Calu3 (cell line): ENCODE data around the gene SCN2A. TPM values are rescaled to one million over a fixed set of nuclear protein-coding genes. Genes with fewer than 3 reads are reported as not detected.

Experiments used
- BruUV-seq: library from RNA; stranded (reverse); fragments of 400-500 nt; replicated peaks from 2 replicates; lab custom pipeline; 2021; lab: Mats Ljungman, UMichigan
- CTCF ChIA-PET: fragments of 300-600 bp; sonication (Branson Sonifier 250); formaldehyde crosslinking; loops from one replicate; lab custom pipeline; 2022; ENCODE audit warnings: antibody characterized with exemption; lab: Charles Lee
- DNase-seq: peaks from one replicate; pipeline ENCODE4 v3.0.0; 2022
- H3K27ac Mint-ChIP-seq: one replicate; pipeline ENCODE4 v1.8.0; 2022; ENCODE audit warnings: mixed read lengths; ENCODE audit not compliant: unreplicated experiment
- H3K27me3 Mint-ChIP-seq: one replicate; pipeline ENCODE4 v1.8.0; 2022; ENCODE audit warnings: mixed read lengths; ENCODE audit not compliant: unreplicated experiment
- H3K36me3 Mint-ChIP-seq: one replicate; pipeline ENCODE4 v1.8.0; 2022; ENCODE audit warnings: mild to moderate bottlenecking, moderate library complexity, mixed read lengths; ENCODE audit not compliant: insufficient read depth, unreplicated experiment
- H3K4me1 Mint-ChIP-seq: one replicate; pipeline ENCODE4 v1.8.0; 2022; ENCODE audit warnings: mild to moderate bottlenecking, low read depth, mixed read lengths; ENCODE audit not compliant: unreplicated experiment
- H3K4me3 Mint-ChIP-seq: one replicate; pipeline ENCODE4 v1.8.0; 2022; ENCODE audit warnings: mild to moderate bottlenecking, low read depth, moderate library complexity, mixed read lengths; ENCODE audit not compliant: unreplicated experiment
- H3K9me3 Mint-ChIP-seq: one replicate; pipeline ENCODE4 v1.8.0; 2022; ENCODE audit warnings: low read depth, mixed read lengths; ENCODE audit not compliant: unreplicated experiment
- CTCF ChIP-seq: fragments of 200-600 bp; IDR thresholded peaks from one replicate; pipeline ENCODE4 v1.8.0; 2022; ENCODE audit warnings: antibody characterized with exemption; ENCODE audit not compliant: unreplicated experiment
- intact Hi-C: fragments of 100-400 bp; cut with micrococcal nuclease; formaldehyde crosslinking; loops from one replicate; pipeline ENCODE4 v1.10.0; 2022; ENCODE audit not compliant: unreplicated experiment
- total RNA-seq: library from RNA; stranded (reverse); gene quantifications from 2 replicates; pipeline ENCODE4 v1.2.3, GENCODE V29; 2022

The SCN2A gene
- total RNA-seq, 1 experiment from 2014 or later, result 0.19 TPM

DNA sequence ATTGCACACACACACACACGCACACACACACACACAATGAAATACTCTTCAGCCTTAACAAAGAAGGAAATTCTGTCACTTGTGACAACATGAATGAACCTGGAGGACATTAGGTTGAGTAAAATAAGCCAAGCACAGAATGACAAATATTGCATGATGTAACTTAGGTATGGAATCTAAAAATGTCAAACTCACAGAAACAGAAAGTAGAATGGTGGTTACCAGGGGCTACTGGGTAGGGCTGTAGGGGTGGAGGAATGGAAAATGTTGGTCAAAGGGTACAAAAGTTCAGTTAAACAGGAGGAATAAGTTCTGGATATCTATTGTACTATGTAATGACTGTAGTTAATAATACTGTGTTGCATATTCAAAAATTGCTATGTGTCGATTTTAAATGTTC, 29.5 kb downstream of the SCN2A start:
- DNase-seq, result peak; percentile 20
- H3K27ac Mint-ChIP-seq, result peak overlapping the region; percentile 14
- H3K9me3 Mint-ChIP-seq, result no peaks in the 10 kb centered on the region
- no peaks in the 10 kb centered on the region for H3K27me3 Mint-ChIP-seq
- TF ChIP-seq CTCF, result no peak
- CTCF ChIA-PET, result no interaction called here
- H3K4me1 Mint-ChIP-seq, result peaks cover 7% of the 10 kb centered on the region
- no peak overlapping the region for H3K4me3 Mint-ChIP-seq
- intact Hi-C loops, result no loop called here
- no TSS peak for BruUV-seq
- H3K36me3 Mint-ChIP-seq, result no peaks in the 10 kb centered on the region

- no peaks in the 10 kb centered on the region for H3K9me3 Mint-ChIP-seq
- no TSS peak for BruUV-seq
- CTCF ChIA-PET, result no interaction called here
- no peak overlapping the region for H3K27ac Mint-ChIP-seq
- no peak for TF ChIP-seq CTCF
- no peak for DNase-seq
- H3K27me3 Mint-ChIP-seq, result no peaks in the 10 kb centered on the region
- peaks cover 7% of the 10 kb centered on the region for H3K4me1 Mint-ChIP-seq
- intact Hi-C loops, result no loop called here
- H3K4me3 Mint-ChIP-seq, result no peak overlapping the region
- H3K36me3 Mint-ChIP-seq, result no peaks in the 10 kb centered on the region
These were observed 34.0 kb downstream of the SCN2A start for GRCh38 chr2:165273176-165273575.

DNA sequence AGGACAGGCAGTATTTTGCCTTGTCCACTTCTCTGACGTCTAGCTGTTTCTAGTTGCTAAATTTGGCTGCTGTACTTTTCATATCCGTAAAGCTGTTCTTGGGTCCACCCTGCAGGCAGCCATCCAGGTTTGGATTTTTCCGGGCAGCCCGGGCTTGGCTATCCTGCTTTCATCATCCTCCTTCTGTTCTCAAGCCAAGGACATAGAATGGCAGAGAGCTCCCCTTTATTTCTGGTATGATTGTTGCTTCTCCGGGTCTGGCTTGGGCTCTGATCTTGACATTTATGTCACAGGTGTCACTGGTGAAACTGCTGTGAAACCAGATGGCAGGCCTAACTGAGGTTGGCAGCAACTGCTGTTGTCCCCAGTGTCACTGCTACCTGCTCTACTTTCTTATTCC, 35.5 kb downstream of the SCN2A start:
- Mint-ChIP-seq H3K9me3 (no peaks in the 10 kb centered on the region), H3K27ac (no peak overlapping the region), H3K4me3 (no peak overlapping the region), H3K36me3 (no peaks in the 10 kb centered on the region), H3K27me3 (no peaks in the 10 kb centered on the region), H3K4me1 (no peaks in the 10 kb centered on the region)
- no peak for TF ChIP-seq CTCF
- intact Hi-C loops, result no loop called here
- CTCF ChIA-PET, result interaction anchor here (0.6 kb wide), 1 partner anchor 135 kb away, joined by 3 read pairs; no protein-coding TSS in a partner anchor
- no TSS peak for BruUV-seq
- no peak for DNase-seq

- Mint-ChIP-seq H3K4me3 (no peak overlapping the region), H3K27ac (no peak overlapping the region), H3K27me3 (no peaks in the 10 kb centered on the region), H3K4me1 (no peaks in the 10 kb centered on the region), H3K9me3 (no peaks in the 10 kb centered on the region), H3K36me3 (no peaks in the 10 kb centered on the region)
- no peak for TF ChIP-seq CTCF
- CTCF ChIA-PET, result no interaction called here
- no peak for DNase-seq
- intact Hi-C loops, result no loop called here
- BruUV-seq, result no TSS peak
These were observed 36.7 kb downstream of the SCN2A start for GRCh38 chr2:165275932-165276331.

GRCh38 chr2:165277295-165277694, 38.1 kb downstream of the SCN2A start:
- CTCF ChIA-PET, result no interaction called here
- no peaks in the 10 kb centered on the region for H3K9me3 Mint-ChIP-seq

More at GRCh38 chr2:165277295-165277694, 38.1 kb downstream of the SCN2A start:
- no peak for DNase-seq
- H3K4me1 Mint-ChIP-seq, result no peaks in the 10 kb centered on the region
- intact Hi-C loops, result no loop called here
- BruUV-seq, result no TSS peak
- no peak overlapping the region for H3K27ac Mint-ChIP-seq
- H3K4me3 Mint-ChIP-seq, result no peak overlapping the region
- no peaks in the 10 kb centered on the region for H3K36me3 Mint-ChIP-seq
- no peak for TF ChIP-seq CTCF
- H3K27me3 Mint-ChIP-seq, result no peaks in the 10 kb centered on the region
